ENCODE data around the gene DCLRE1C. TPM values are rescaled to one million over a fixed set of nuclear protein-coding genes. Genes with fewer than 3 reads are reported as not detected.
A peak's percentile ranks its signal among the peaks of the same experiment; 100 is the strongest.
"Not testable (repeated sequence)": the region's sequence is repeated elsewhere in the genome, so short reads cannot be mapped to it uniquely, and the experiment has no call there.

Gene DCLRE1C
- total and polyA plus RNA-seq, 2 donors (not counting 1 experiment from before 2014, with no cell fraction given): 24.0 to 61.8 TPM

GRCh38 chr10:14995964-14996565 lies 42.2 kb upstream of the DCLRE1C start:
- H3K4me2 ChIP-seq (replicated peaks; ENCODE audit: low read depth, low read length, poor library complexity, severe bottlenecking): no peak overlapping the region
- peaks cover 9% of the 10 kb centered on the region for H3K27me3 Mint-ChIP-seq
- H3K9me3 Mint-ChIP-seq (ENCODE audit: insufficient read depth): no peaks in the 10 kb centered on the region
- no peaks in the 10 kb centered on the region for H4K20me1 ChIP-seq (ENCODE audit: control insufficient read depth, insufficient read depth, low read length, poor library complexity, severe bottlenecking)
- POLR2A ChIA-PET: no interaction called here
- H3K27ac Mint-ChIP-seq: no peak overlapping the region
- no peak for DNase-seq
- H3K4me1 Mint-ChIP-seq: peaks cover 1% of the 10 kb centered on the region
- intact Hi-C loops (cut with micrococcal nuclease): no loop called here
- 81% methylated on average over 46 of the region's 50 CpGs for WGBS (ENCODE audit: insufficient coverage)
- H3K27me3 ChIP-seq (replicated peaks in 1 of 4; ENCODE audit: control extremely low read depth in 1 of 4, control insufficient read depth in 3 of 4, insufficient read depth in 4 of 4, low read length in 3 of 4): no peaks in the 10 kb centered on the region
- no peak overlapping the region for H3K4me3 ChIP-seq (ENCODE audit: control extremely low read depth in 1 of 5, extremely low read depth in 1 of 5, insufficient read depth in 1 of 5, low read depth in 2 of 5, low read length in 4 of 5)
- H3K9me3 ChIP-seq (ENCODE audit: control extremely low read depth in 1 of 3, control insufficient read depth in 2 of 3, insufficient read depth in 1 of 3, low read length in 2 of 3): peaks cover 0 to 6% (median 0%) of the 10 kb centered on the region in 3 donors
- no peak overlapping the region for H3K4me3 Mint-ChIP-seq
- TF ChIP-seq EZH2 (IDR thresholded peaks at IDR 0.05; ENCODE audit: borderline replicate concordance, insufficient read depth, low read depth, low read length, poor library complexity, severe bottlenecking) (no peak), CTCF (IDR thresholded peaks at IDR 0.05) (no peak)
- CTCF ChIA-PET: no interaction called here
- no peak overlapping the region for H3K9ac ChIP-seq (ENCODE audit: low read length)
- no peaks in the 10 kb centered on the region for H3K4me1 ChIP-seq (ENCODE audit: control insufficient read depth in 2 of 2, insufficient read depth in 2 of 2, low read length in 2 of 2)
- no peaks in the 10 kb centered on the region for H3K79me2 ChIP-seq (ENCODE audit: control insufficient read depth, insufficient read depth, low read length)
- H3K36me3 ChIP-seq (replicated peaks in 1 of 2; ENCODE audit: control extremely low read depth in 1 of 2, control insufficient read depth in 1 of 2, extremely low read depth in 1 of 2, insufficient read depth in 2 of 2, low read length in 1 of 2): no peaks in the 10 kb centered on the region
- no peak overlapping the region for H2AFZ ChIP-seq (ENCODE audit: insufficient read depth, low read depth, low read length, poor library complexity, severe bottlenecking)
- ATAC-seq (ENCODE audit: low read depth): no peak
- no peak overlapping the region for H3K27ac ChIP-seq (ENCODE audit: low read length in 2 of 2)

GRCh38 chr10:14993500-14994455 lies 39.9 kb upstream of the DCLRE1C start:
- CTCF ChIA-PET; H3K79me2 ChIP-seq (ENCODE audit: control insufficient read depth, insufficient read depth, low read length); DNase-seq; H3K4me2 ChIP-seq (replicated peaks; ENCODE audit: low read depth, low read length, poor library complexity, severe bottlenecking); H3K36me3 ChIP-seq (replicated peaks in 1 of 2; ENCODE audit: control extremely low read depth in 1 of 2, control insufficient read depth in 1 of 2, extremely low read depth in 1 of 2, insufficient read depth in 2 of 2, low read length in 1 of 2); H3K27me3 ChIP-seq (replicated peaks in 1 of 4; ENCODE audit: control extremely low read depth in 1 of 4, control insufficient read depth in 3 of 4, insufficient read depth in 4 of 4, low read length in 3 of 4); H4K20me1 ChIP-seq (ENCODE audit: control insufficient read depth, insufficient read depth, low read length, poor library complexity, severe bottlenecking); H3K9me3 Mint-ChIP-seq (ENCODE audit: insufficient read depth); ATAC-seq (ENCODE audit: low read depth); intact Hi-C loops (cut with micrococcal nuclease); H3K4me3 ChIP-seq (ENCODE audit: control extremely low read depth in 1 of 5, extremely low read depth in 1 of 5, insufficient read depth in 1 of 5, low read depth in 2 of 5, low read length in 4 of 5); H3K4me1 Mint-ChIP-seq; POLR2A ChIA-PET; H3K9ac ChIP-seq (ENCODE audit: low read length); H3K4me1 ChIP-seq (ENCODE audit: control insufficient read depth in 2 of 2, insufficient read depth in 2 of 2, low read length in 2 of 2); H3K27ac ChIP-seq (ENCODE audit: low read length in 2 of 2); H3K9me3 ChIP-seq (ENCODE audit: control extremely low read depth in 1 of 3, control insufficient read depth in 2 of 3, insufficient read depth in 1 of 3, low read length in 2 of 3); H3K27me3 Mint-ChIP-seq; H3K27ac Mint-ChIP-seq; H2AFZ ChIP-seq (ENCODE audit: insufficient read depth, low read depth, low read length, poor library complexity, severe bottlenecking): not testable (repeated sequence)
- WGBS (ENCODE audit: insufficient coverage): 77% methylated on average over 25 of the region's 32 CpGs
- peak overlapping the region; percentile 37 for H3K4me3 Mint-ChIP-seq

- H3K9me3 ChIP-seq (ENCODE audit: control extremely low read depth in 1 of 3, control insufficient read depth in 2 of 3, insufficient read depth in 1 of 3, low read length in 2 of 3); H3K4me1 Mint-ChIP-seq; H2AFZ ChIP-seq (ENCODE audit: insufficient read depth, low read depth, low read length, poor library complexity, severe bottlenecking); H3K79me2 ChIP-seq (ENCODE audit: control insufficient read depth, insufficient read depth, low read length); H3K4me3 ChIP-seq (ENCODE audit: control extremely low read depth in 1 of 5, extremely low read depth in 1 of 5, insufficient read depth in 1 of 5, low read depth in 2 of 5, low read length in 4 of 5); intact Hi-C loops (cut with micrococcal nuclease); POLR2A ChIA-PET; H4K20me1 ChIP-seq (ENCODE audit: control insufficient read depth, insufficient read depth, low read length, poor library complexity, severe bottlenecking); H3K4me2 ChIP-seq (replicated peaks; ENCODE audit: low read depth, low read length, poor library complexity, severe bottlenecking); DNase-seq; H3K27me3 ChIP-seq (replicated peaks in 1 of 4; ENCODE audit: control extremely low read depth in 1 of 4, control insufficient read depth in 3 of 4, insufficient read depth in 4 of 4, low read length in 3 of 4); CTCF ChIA-PET; ATAC-seq (ENCODE audit: low read depth); H3K4me1 ChIP-seq (ENCODE audit: control insufficient read depth in 2 of 2, insufficient read depth in 2 of 2, low read length in 2 of 2); H3K9ac ChIP-seq (ENCODE audit: low read length); H3K27me3 Mint-ChIP-seq; H3K27ac Mint-ChIP-seq; H3K36me3 ChIP-seq (replicated peaks in 1 of 2; ENCODE audit: control extremely low read depth in 1 of 2, control insufficient read depth in 1 of 2, extremely low read depth in 1 of 2, insufficient read depth in 2 of 2, low read length in 1 of 2); H3K9me3 Mint-ChIP-seq (ENCODE audit: insufficient read depth); H3K27ac ChIP-seq (ENCODE audit: low read length in 2 of 2); H3K4me3 Mint-ChIP-seq: not testable (repeated sequence)
- WGBS (ENCODE audit: insufficient coverage): 100% methylated on average over 8 of the region's 9 CpGs
Measured at GRCh38 chr10:14992336-14992735, 38.4 kb upstream of the DCLRE1C start.

Measured in B cell (primary cell).